Heart right ventricle (tissue), 16 donors: ENCODE results near the gene MIB2. TPM values are rescaled to one million over a fixed set of nuclear protein-coding genes. Genes with fewer than 3 reads are reported as not detected.

ENCODE experiments used
- ATAC-seq, 8 donors: fragments of 200-7000 bp; cut with Tn5 transposase; one replicate each; pipeline ENCODE4 v1.9.1; 2020; ENCODE audit warnings: mild to moderate bottlenecking in 8 of 8, moderate library complexity in 8 of 8, moderate number of reproducible peaks in 1 of 8
- DNase-seq, 2 donors: peaks; one replicate each; pipeline ENCODE4 v3.0.0-alpha.2; 2020
- H3K27ac ChIP-seq, 10 donors: fragments of 200-600 bp; sonication (generic) in 2 of 10; one replicate each; pipeline versions ENCODE4 v1.5.0 to v1.8.0; 2020 to 2022; ENCODE audit warnings: mild to moderate bottlenecking in 3 of 10
- H3K27me3 ChIP-seq, 7 donors: fragments of 200-600 bp; one replicate each; pipeline ENCODE4 v1.8.0; 2021 to 2022; ENCODE audit warnings: mild to moderate bottlenecking in 2 of 7
- H3K36me3 ChIP-seq, 9 donors: fragments of 200-600 bp; sonication (generic) in 1 of 9; one replicate each; pipeline versions ENCODE4 v1.5.0 to v1.8.0; 2020 to 2022; ENCODE audit warnings: mild to moderate bottlenecking in 2 of 9
- H3K4me1 ChIP-seq, 9 donors: fragments of 200-600 bp; sonication (generic) in 1 of 9; one replicate each; pipeline versions ENCODE4 v1.5.0 to v1.8.0; 2020 to 2022; ENCODE audit warnings: mild to moderate bottlenecking in 4 of 9
- H3K4me3 ChIP-seq, 10 donors: fragments of 200-600 bp; sonication (generic) in 2 of 10; one replicate each; pipeline versions ENCODE4 v1.5.0 to v1.8.0; 2020 to 2022; ENCODE audit warnings: mild to moderate bottlenecking in 7 of 10, moderate library complexity in 2 of 10
- H3K9me3 ChIP-seq, 11 donors: fragments of 200-600 bp in 10 of 11; sonication (generic) in 2 of 11; one replicate each; pipeline versions ENCODE4 v1.5.0 to v1.8.0; 2013 to 2022; ENCODE audit warnings: mild to moderate bottlenecking in 2 of 11, control low read depth in 1 of 11, moderate library complexity in 1 of 11
- CTCF ChIP-seq, 9 donors: fragments of 200-600 bp; sonication (generic) in 2 of 9; IDR thresholded peaks; one replicate each; pipeline versions ENCODE4 v1.5.0 to v1.8.0; 2021 to 2022; ENCODE audit warnings: antibody characterized with exemption in 9 of 9, mild to moderate bottlenecking in 5 of 9, moderate library complexity in 1 of 9
- WGBS, 2 donors: extraction: QIAGEN DNeasy Blood & Tissue Kit; methylation state at CpG; one replicate each; pipeline ENCODE4 v1.1.7; 2013; ENCODE audit warnings: inconsistent platforms in 1 of 2; 5-methylcytosine and 5-hydroxymethylcytosine counted together
- intact Hi-C, 10 donors: fragments of 100-400 bp; cut with DNase I; formaldehyde crosslinking; loops; one replicate each; pipeline versions ENCODE4 v1.11.1 to v1.14.2; 2022
- polyA plus RNA-seq, 2 donors: library from polyadenylated mRNA; stranded (reverse); fragments of 200-250 nt; gene quantifications; one replicate each; pipeline ENCODE4 v1.2.3, GENCODE V29; 2013
- total RNA-seq, 10 donors: library from RNA; stranded (reverse); fragmentation: NEBNext Ultra II Directional in 3 of 10; extraction: Animal tissue kit (Norgen Biotek cat#: 25700) in 3 of 10; gene quantifications; one replicate each; pipeline versions ENCODE4 v1.2.1 to v1.2.4, GENCODE V29; 2021 to 2023
- donor health status: Arrhythmogenic right ventricular cardiomyopathy.
- donor health status: ischemic (EF 13 %, LVEDD 7.1; RV severe dilation, severe dysfunction).
- donor health status: healthy with polysubstance abuse.
- donor health status: DM: no; HTN: yes; CAD: no.
- donor health status: DM: no; HTN: no; CAD: no.
- donor health status: ischemic (EF 25% LVEDD 6.9; RV normal size, moderate dysfunction).
- donor health status: ischemic (EF 25% LVEDD 5.7; RV mildly dilated, moderate dysfunction).
- donor health status: healthy.
- donor health status: DM: yes; HTN: yes; CAD: no.
- donor health status: Ischemic cardiomyopathy.
- donor health status: ischemic (EF 35%, LVEDD 5.7; RV mildly dilated, moderate dysfunction).
- donor health status: nonischemic (EF 11% LVEDD 7.7; RV severe dilation, severe dysfunction).
- donor health status: DM: yes; HTN: yes; CAD: no.
- donor health status: PGD.
- donor health status: ischemic (EF 29% LVEDD 5.4; RV normal size, mild dysfunction).
- donor health status: nonischemic (EF 23%, LVEDD 6.1; RV moderate dilation, normal function).

MIB2 gene
- total and polyA plus RNA-seq, 12 donors = 53.6 to 248 (median 74.7) TPM

DNA sequence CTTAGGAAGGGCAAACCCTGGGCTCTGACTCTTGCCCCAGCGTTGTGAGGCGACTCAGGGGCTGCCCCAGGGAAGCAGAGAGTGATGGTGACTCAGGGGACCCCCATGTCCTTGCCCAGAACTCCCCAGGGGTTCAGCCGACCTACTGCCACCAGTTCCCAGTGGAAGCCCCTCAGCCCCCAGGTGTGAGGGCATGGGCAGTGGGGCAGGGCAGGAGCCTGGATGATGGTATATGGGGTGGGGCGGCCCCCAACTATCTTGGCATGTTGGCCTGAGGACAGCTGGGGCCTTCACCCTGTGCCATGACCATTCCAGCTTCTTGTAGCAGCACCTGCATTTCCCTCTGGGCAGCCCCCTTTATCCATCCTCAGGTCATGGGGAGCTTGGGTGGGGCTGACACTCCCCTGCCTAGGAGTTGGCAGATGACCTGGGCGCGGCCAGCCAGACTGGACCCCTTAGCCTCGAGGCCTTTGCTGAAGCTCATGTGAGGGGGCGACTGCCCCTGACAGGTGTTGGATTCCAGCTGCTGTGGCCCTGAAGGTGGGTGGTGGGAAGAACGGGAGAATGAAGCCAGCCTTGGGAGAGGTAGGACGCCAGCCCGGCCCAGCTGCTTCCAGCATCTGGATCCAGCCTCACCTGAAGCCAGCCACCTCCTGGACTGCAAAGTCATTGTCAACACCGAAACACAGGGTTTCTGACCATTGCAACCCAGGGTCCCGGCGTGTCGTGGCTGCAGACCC, 13.6 kb upstream of the MIB2 start:
- 87 to 91% methylated on average over 15 of the region's 15 CpGs for WGBS, 2 donors
- H3K4me1 ChIP-seq = peaks cover 0 to 30% (median 14%) of the 10 kb centered on the region in 9 donors
- ATAC-seq (no peak), DNase-seq (no peak)
- no peak overlapping the region for H3K4me3 ChIP-seq
- H3K9me3 ChIP-seq = no peaks in the 10 kb centered on the region
- no peaks in the 10 kb centered on the region for H3K36me3 ChIP-seq
- no peak for TF ChIP-seq CTCF (IDR thresholded peaks at IDR 0.05)
- intact Hi-C loops = no loop called here
- H3K27ac ChIP-seq = no peak overlapping the region
- peaks cover 13 to 59% (median 44%) of the 10 kb centered on the region in 7 donors for H3K27me3 ChIP-seq

DNA sequence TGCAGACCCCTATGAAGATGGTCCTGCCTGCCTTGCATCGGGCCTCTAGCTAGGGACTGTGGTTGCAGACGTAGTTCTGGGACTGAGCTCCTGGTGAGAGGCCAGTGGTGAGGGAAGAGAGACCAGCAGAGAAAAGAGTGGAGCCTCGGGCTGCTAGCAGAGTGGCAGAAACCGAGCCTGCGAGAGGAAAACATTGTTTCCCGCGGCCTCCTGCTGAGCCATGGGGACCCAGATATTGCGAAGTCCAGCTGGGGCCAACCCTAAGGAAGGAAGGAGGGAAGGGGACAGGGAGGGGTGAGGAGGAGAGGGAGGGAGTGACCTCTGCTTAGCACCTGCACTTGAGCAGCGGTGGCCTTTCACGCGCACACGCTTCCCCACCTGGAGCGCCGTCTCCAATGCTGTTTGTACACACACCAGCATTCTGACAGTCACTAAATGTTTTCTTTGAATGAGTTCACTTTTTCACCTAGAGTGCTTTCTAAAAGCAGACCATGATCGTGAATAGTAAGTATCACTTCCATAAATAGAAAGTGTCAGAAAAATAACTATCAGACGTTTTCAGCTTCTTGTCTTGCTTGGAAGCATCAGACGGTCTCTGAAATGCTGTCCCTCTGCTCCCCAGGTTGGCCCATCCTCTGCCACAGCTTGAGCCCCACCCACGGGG, 12.9 kb upstream of the MIB2 start:
- H3K4me3 ChIP-seq = no peak overlapping the region
- H3K36me3 ChIP-seq = no peaks in the 10 kb centered on the region
- no peak for TF ChIP-seq CTCF (IDR thresholded peaks at IDR 0.05)
- H3K27me3 ChIP-seq = peaks cover 13 to 54% (median 43%) of the 10 kb centered on the region in 7 donors
- DNase-seq (no peak), ATAC-seq (no peak)
- no peaks in the 10 kb centered on the region for H3K9me3 ChIP-seq
- H3K4me1 ChIP-seq = peaks cover 0 to 25% (median 14%) of the 10 kb centered on the region in 9 donors
- WGBS, 2 donors = 52 to 54% methylated on average over 18 of the region's 18 CpGs
- intact Hi-C loops = no loop called here
- no peak overlapping the region for H3K27ac ChIP-seq

- peaks cover 0 to 20% (median 13%) of the 10 kb centered on the region in 9 donors for H3K4me1 ChIP-seq
- H3K4me3 ChIP-seq = no peak overlapping the region
- DNase-seq (no peak), ATAC-seq (no peak)
- 67% methylated on average over 13 of the region's 13 CpGs for WGBS, 2 donors
- H3K9me3 ChIP-seq = no peaks in the 10 kb centered on the region
- H3K27ac ChIP-seq = no peak overlapping the region
- intact Hi-C loops = no loop called here
- TF ChIP-seq CTCF (IDR thresholded peaks at IDR 0.05) = no peak
- peaks cover 7 to 48% (median 38%) of the 10 kb centered on the region in 7 donors for H3K27me3 ChIP-seq
- H3K36me3 ChIP-seq = no peaks in the 10 kb centered on the region
These were observed 12.3 kb upstream of the MIB2 start for GRCh38 chr1:1602968-1603506.

DNA sequence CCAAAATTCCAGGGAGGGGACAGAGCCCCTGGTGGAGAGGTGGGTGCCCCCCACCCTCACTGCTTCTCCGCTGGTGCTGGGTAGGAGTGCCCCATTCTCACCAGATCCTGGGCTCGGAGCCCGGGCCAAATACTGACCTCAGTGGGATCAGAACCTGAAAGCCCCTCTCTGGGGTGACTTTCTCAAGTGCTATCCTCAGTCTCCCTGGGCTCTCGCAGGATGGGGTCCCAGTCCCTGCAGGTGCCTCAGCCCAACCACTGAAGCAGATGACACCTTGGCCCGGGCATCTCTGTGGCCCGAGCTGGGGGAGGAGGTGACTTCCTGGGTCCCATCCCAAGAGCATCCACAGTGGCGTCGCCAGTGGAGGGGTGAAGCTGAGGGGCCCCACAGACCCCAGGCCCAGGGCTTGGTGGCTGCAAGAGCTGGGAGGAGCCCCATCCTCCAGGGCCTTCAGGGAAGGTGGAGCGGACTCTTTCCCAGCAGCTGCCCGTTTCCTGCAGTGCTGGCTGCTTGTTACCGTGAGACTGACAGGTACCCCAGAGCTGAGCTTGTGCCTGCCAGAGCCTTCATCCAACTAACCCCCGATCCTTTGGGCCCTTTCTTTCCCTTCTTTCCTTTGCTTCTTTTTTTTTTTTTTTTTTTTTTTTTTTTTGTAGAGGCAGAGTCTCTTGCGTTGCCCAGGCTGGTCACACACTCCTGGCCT, 11.5 kb upstream of the MIB2 start:
- TF ChIP-seq CTCF (IDR thresholded peaks at IDR 0.05) = no peak
- intact Hi-C loops = no loop called here
- DNase-seq (no peak), ATAC-seq (no peak)
- Histone ChIP-seq H3K27ac (no peak overlapping the region), H3K36me3 (no peaks in the 10 kb centered on the region), H3K4me1 (peaks cover 0 to 20% (median 13%) of the 10 kb centered on the region in 9 donors), H3K9me3 (no peaks in the 10 kb centered on the region), H3K4me3 (no peak overlapping the region), H3K27me3 (peaks cover 0 to 40% (median 33%) of the 10 kb centered on the region in 7 donors)
- WGBS, 2 donors = 65 to 69% methylated on average over 13 of the region's 13 CpGs
